GM18502 (cell line): ENCODE measurements around the gene SMARCAD1.

ENCODE experiments used
- ATAC-seq: cut with Tn5 transposase; IDR thresholded peaks from one replicate; pipeline ENCODE4 v1.9.1; 2021; ENCODE audit warnings: mild to moderate bottlenecking; ENCODE audit not compliant: unreplicated experiment, poor library complexity

Gene SMARCAD1, protein sequence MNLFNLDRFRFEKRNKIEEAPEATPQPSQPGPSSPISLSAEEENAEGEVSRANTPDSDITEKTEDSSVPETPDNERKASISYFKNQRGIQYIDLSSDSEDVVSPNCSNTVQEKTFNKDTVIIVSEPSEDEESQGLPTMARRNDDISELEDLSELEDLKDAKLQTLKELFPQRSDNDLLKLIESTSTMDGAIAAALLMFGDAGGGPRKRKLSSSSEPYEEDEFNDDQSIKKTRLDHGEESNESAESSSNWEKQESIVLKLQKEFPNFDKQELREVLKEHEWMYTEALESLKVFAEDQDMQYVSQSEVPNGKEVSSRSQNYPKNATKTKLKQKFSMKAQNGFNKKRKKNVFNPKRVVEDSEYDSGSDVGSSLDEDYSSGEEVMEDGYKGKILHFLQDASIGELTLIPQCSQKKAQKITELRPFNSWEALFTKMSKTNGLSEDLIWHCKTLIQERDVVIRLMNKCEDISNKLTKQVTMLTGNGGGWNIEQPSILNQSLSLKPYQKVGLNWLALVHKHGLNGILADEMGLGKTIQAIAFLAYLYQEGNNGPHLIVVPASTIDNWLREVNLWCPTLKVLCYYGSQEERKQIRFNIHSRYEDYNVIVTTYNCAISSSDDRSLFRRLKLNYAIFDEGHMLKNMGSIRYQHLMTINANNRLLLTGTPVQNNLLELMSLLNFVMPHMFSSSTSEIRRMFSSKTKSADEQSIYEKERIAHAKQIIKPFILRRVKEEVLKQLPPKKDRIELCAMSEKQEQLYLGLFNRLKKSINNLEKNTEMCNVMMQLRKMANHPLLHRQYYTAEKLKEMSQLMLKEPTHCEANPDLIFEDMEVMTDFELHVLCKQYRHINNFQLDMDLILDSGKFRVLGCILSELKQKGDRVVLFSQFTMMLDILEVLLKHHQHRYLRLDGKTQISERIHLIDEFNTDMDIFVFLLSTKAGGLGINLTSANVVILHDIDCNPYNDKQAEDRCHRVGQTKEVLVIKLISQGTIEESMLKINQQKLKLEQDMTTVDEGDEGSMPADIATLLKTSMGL

DNA sequence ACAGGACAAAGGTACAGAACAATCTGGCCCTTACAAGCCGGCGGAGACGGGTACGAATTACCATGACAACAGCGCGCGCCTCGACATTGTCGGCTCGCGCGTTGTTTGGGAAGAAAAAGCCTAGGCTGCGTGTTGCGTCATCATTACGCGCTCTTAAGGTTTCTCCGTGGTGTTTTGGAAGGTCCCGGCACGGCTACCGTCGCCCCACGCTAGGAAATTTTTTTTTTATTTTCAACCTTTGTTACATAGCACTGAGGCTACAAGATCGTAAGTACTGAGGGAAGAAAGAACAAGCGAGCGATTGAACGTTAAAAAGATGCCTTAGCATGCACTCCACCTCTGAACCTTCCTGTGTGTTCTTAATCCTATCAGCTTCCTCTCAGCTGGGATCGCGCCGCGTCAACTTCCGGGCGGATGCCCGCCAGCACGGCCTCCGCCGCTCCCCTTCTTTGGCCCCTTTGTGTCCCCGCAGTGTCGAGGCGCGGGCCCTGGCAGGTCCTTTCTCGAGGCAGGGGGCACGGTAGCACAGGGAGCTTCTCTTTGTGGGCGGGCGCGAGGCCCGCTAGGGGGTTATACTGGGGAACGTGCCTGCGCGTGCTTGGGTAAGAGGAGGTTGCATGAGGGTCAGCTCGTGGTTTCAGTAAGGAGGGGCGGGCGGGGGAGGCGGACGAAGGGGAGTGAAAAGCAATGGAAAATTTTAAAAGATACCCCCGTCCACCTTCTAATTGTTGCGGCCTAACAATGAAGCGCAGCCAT, at the start of gene SMARCAD1:
Gene SMARCAD1 (plus strand): TSS at position 397 of the 756 bp plus-strand sequence. CDS start 530 bp downstream, outside the sequence.
- peak; percentile 95 for ATAC-seq

DNA sequence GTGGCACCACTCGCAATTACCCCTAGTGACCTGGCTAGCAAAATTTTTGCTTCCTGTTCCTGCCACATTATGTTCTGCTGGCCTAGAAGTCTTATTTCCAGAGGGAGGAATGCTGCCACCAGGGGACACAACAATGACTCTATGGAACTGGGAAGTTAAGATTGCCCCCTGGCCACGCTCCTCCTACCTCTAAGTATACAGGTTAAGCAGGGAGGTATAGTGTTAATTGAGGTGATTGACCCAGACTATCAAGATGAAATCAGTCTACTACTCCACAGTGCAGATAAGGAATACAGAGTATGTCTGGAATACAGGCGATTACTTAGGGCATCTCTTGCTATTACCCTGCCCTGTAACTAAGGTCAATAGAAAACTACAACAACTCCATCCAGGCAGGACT, 48.8 kb upstream of the SMARCAD1 start:
- no peak for ATAC-seq

DNA sequence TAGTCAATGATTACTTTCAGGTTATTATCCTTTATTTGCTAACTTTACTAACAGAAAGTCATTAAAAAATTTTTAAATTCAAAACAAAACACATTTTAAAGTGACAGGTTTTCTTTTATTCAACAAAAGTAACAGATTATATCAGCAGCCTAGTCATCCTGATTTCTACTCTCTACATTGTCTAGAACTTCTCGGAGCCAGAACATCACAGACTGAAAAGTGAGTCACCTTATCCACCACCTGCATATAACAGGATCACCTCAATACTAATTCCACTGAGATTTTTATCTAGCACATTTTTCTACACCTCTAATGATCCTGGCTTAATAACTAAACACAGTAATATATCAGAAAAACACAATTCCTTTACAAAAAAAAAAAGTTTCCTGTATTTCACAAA, 47.9 kb upstream of the SMARCAD1 start:
- no peak for ATAC-seq

DNA sequence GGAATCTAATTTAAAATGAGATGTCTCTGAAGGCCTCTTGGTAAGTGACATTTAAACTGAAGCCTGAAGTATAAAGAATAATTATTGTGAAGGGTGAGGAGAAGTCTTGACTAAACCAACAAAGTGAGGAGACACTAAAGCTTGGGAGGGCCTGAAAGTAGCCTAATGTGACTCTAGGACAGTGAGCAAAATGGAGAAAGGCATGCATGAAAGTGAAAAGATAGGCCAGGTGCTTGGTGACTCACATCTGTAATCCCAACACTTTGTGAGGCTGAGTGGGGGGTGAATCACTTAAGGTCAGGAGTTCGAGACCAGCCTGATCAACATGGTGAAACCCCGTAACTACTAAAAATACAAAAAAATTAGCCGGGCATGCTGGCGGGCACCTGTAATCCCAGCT, 46.9 kb upstream of the SMARCAD1 start:
- no peak for ATAC-seq

GRCh38 chr4:94165256-94165655, 42.4 kb upstream of the SMARCAD1 start:
- no peak for ATAC-seq

- ATAC-seq, result no peak
Measured at GRCh38 chr4:94168321-94168720, 39.3 kb upstream of the SMARCAD1 start.

DNA sequence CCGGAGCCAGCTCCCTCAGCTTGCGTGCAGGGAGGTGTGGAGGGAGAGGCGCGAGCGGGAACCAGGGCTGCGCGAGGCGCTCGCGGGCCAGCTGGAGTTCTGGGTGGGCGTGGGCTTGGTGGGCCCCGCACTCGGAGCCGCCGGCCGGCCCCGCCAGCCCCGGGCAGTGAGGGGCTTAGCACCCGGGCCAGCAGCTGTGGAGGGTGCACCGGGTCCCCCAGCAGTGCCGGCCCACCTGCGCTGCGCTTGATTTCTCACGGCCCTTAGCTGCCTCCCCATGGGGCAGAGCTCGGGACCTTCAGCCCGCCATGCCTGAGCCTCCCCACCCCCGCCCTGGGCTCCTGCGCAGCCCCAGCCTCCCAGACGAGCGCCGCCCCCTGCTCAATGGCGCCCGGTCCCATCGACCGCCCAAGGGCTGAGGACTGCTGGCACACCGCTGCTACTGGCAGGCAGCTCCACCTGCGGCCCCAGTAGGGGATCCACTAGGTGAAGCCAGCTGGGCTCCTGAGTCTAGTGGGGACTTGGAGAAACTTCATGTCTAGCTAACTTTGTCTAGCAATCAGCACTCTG, 37.8 kb upstream of the SMARCAD1 start:
- no peak for ATAC-seq

- no peak for ATAC-seq
Measured at GRCh38 chr4:94171616-94172015, 36.0 kb upstream of the SMARCAD1 start.

- ATAC-seq, result no peak
Measured at GRCh38 chr4:94175553-94176261, 32.0 kb upstream of the SMARCAD1 start.

- no peak for ATAC-seq
Measured at GRCh38 chr4:94177822-94178221, 29.8 kb upstream of the SMARCAD1 start.

- ATAC-seq, result no peak
Measured at GRCh38 chr4:94181815-94182214, 25.9 kb upstream of the SMARCAD1 start.

DNA sequence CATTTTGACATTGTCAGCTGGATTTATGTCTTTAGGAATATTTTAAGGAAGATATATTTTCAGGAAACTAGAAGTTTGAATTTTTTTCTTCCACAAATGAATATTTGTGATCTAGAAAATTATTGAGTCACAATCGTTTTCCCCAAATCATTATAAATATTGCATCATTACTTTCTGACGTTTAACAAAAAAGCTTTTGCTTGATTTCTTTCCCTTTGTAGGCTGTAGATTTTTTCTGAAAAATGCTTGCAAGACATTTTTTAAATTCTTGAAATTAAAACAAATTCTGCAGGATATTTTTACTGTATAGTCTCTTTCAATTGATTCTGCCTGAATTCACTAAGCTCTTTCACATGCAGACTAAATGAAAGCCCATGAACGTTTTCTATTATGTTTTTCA, 4.9 kb upstream of the SMARCAD1 start:
- ATAC-seq, result no peak

DNA sequence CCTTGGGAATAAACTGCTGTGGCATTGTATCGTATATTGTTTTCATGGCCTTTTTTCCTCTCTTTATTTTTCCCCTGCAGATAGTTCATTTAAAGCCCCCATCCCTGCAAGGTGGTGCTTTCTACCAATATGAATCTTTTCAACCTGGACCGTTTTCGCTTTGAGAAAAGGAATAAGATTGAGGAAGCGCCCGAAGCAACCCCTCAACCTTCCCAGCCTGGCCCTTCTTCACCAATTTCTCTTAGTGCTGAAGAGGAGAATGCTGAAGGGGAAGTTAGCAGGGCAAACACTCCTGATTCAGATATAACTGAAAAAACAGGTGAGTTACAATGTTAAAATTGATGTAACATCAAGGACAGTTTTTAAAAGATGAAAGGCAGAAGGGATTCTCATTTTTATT, 601 bp downstream of the SMARCAD1 start:
- ATAC-seq, result no peak

GRCh38 chr4:94208918-94209317, 1.3 kb downstream of the SMARCAD1 start:
- no peak for ATAC-seq

GRCh38 chr4:94211861-94212260, 4.2 kb downstream of the SMARCAD1 start:
- no peak for ATAC-seq

DNA sequence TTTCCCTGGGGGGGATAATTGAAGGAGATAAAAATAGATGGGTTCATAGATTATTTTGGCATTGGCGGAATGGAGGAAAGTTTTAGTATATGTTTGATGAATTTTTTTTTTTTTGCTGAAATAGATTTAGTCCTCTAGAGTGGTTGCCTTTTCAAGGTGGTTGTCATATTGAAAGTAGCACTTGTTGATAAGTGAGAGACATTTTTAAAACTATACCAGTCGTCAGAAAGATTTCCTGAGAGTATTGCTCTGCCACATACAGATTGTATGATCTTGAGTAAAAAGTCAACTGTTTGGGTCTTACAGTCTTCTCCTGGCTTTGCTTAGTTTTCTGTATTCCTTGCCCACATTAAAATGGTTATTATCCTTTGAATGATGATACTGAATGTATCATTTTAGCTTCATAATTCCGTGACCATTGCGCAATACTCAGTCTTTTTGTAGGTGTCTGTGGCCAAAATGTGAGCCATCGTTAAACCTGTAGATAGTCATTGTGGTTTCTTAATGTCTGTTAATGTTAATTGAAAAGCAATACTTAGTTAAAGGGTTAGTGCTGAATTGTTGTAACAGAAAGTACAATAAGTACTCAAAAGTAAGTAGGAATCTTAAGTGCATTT, 7.1 kb downstream of the SMARCAD1 start:
- no peak for ATAC-seq

DNA sequence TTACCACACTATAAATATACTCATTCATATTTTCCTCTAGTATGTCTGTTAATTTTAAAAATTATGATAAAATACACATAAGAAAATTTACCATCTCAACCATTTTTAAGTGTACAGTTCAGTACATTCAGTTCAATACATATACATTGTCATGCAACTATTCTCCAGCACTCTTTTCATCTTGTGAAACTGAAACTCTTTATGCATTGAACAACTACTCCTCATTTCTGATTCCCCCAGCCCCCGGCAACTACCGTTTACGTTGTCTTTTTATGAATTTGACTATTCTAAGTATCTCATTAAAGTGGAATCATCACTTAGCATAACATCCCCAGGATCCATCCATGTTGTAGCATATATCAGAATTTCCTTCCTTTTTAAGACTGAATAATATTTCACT, 8.7 kb downstream of the SMARCAD1 start:
- ATAC-seq, result no peak

- ATAC-seq, result no peak
Measured at GRCh38 chr4:94219402-94219801, 11.7 kb downstream of the SMARCAD1 start.

DNA sequence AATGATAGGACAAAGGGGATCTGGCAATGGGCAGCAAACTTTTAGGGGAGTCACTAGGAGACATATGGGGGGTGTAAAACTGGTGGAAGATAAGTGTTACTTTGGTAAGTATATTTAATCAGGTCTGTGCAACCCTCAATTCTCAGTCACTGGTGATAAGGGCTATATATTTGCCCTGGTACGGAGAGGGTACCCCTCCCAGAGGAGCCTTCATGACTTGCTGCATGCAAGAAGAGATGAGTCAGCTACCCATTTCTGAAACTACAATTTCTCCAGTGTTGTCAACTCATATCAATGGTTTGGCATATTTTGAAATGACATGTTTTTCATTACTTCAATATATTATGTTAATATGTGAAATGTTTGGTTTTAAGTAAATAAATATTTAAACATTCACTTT, 14.3 kb downstream of the SMARCAD1 start:
- ATAC-seq, result no peak
